C4-2B (cell line): ENCODE results near the gene SLC7A4.

Experiments
- CTCF ChIP-seq: fragments of 450-650 bp; conservative IDR thresholded peaks from 2 replicates; pipeline ENCODE4 v1.5.1; 2017; ENCODE audit warnings: mild to moderate bottlenecking
- ZFX ChIP-seq: fragments of 450-650 bp; IDR thresholded peaks from 2 replicates; pipeline ENCODE4 v1.6.1; 2017

GRCh38 chr22:21030621-21031544 lies 1.5 kb downstream of the SLC7A4 start:
- no peak for TF ChIP-seq CTCF
- TF ChIP-seq ZFX: no peak
